Muscle of arm (tissue), 12 donors: ENCODE measurements around the gene PRKG1. TPM values are rescaled to one million over a fixed set of nuclear protein-coding genes. Genes with fewer than 3 reads are reported as not detected.
A peak's percentile ranks its signal among the peaks of the same experiment; 100 is the strongest.
"Not testable (repeated sequence)": the region's sequence is repeated elsewhere in the genome, so short reads cannot be mapped to it uniquely, and the experiment has no call there.

Experiments used
- DNase-seq: peaks from one replicate; pipeline ENCODE4 v3.0.0-alpha.2; 2013
- polyA plus RNA-seq, 12 donors: library from polyadenylated mRNA; unstranded; fragments of 120-200 nt; gene quantifications; one replicate each; pipeline ENCODE4 v1.2.1, GENCODE V29; 2013; ENCODE audit not compliant: insufficient read length in 12 of 12

Gene PRKG1
- polyA plus RNA-seq, 12 donors, result 26.8 to 335 (median 50.4) TPM

- no peak for DNase-seq
Observed at GRCh38 chr10:51113007-51113406, 38.7 kb downstream of the PRKG1 start.

- no peak for DNase-seq
Observed at GRCh38 chr10:51117053-51117660, 42.9 kb downstream of the PRKG1 start.

- DNase-seq, result peak; percentile 67
Observed at GRCh38 chr10:51117794-51118193, 43.5 kb downstream of the PRKG1 start.

GRCh38 chr10:51119441-51119840 lies 45.2 kb downstream of the PRKG1 start:
- no peak for DNase-seq

- DNase-seq, result no peak
Observed at GRCh38 chr10:51121861-51122260, 47.6 kb downstream of the PRKG1 start.

GRCh38 chr10:51124852-51125251 lies 50.6 kb downstream of the PRKG1 start:
- DNase-seq, result no peak

GRCh38 chr10:51125518-51125917 lies 51.2 kb downstream of the PRKG1 start:
- DNase-seq, result no peak

- DNase-seq, result no peak
Observed at GRCh38 chr10:51129946-51130544, 55.8 kb downstream of the PRKG1 start.

GRCh38 chr10:51137756-51138529 lies 63.7 kb downstream of the PRKG1 start:
- DNase-seq, result no peak

GRCh38 chr10:51139176-51139575 lies 64.9 kb downstream of the PRKG1 start:
- DNase-seq, result no peak

GRCh38 chr10:51141010-51141409 lies 66.7 kb downstream of the PRKG1 start:
- DNase-seq, result no peak

- no peak for DNase-seq
Observed at GRCh38 chr10:51144161-51144781, 70.0 kb downstream of the PRKG1 start.

- no peak for DNase-seq
Observed at GRCh38 chr10:51145375-51145774, 71.1 kb downstream of the PRKG1 start.

- no peak for DNase-seq
Observed at GRCh38 chr10:51147644-51148399, 73.5 kb downstream of the PRKG1 start.

- no peak for DNase-seq
Observed at GRCh38 chr10:51156926-51157325, 82.6 kb downstream of the PRKG1 start.

- no peak for DNase-seq
Observed at GRCh38 chr10:51158832-51159231, 84.5 kb downstream of the PRKG1 start.

- DNase-seq, result no peak
Observed at GRCh38 chr10:51159841-51160240, 85.6 kb downstream of the PRKG1 start.

- no peak for DNase-seq
Observed at GRCh38 chr10:51162002-51162401, 87.7 kb downstream of the PRKG1 start.

- not testable (repeated sequence) for DNase-seq
Observed at GRCh38 chr10:51163380-51164049, 89.2 kb downstream of the PRKG1 start.

- no peak for DNase-seq
Observed at GRCh38 chr10:51168086-51168815, 94.0 kb downstream of the PRKG1 start.

- DNase-seq, result no peak
Observed at GRCh38 chr10:51169111-51169510, 94.8 kb downstream of the PRKG1 start.
